GM18873 (cell line): ENCODE data around the gene DDR1.
"Not testable (repeated sequence)": the region's sequence is repeated elsewhere in the genome, so short reads cannot be mapped to it uniquely, and the experiment has no call there.

ENCODE experiments used
- ATAC-seq: cut with Tn5 transposase; IDR thresholded peaks from one replicate; pipeline ENCODE4 v1.9.1; 2021; ENCODE audit warnings: mild to moderate bottlenecking, moderate library complexity, moderate number of reproducible peaks; ENCODE audit not compliant: unreplicated experiment, low FRiP score

The DDR1 gene

DNA sequence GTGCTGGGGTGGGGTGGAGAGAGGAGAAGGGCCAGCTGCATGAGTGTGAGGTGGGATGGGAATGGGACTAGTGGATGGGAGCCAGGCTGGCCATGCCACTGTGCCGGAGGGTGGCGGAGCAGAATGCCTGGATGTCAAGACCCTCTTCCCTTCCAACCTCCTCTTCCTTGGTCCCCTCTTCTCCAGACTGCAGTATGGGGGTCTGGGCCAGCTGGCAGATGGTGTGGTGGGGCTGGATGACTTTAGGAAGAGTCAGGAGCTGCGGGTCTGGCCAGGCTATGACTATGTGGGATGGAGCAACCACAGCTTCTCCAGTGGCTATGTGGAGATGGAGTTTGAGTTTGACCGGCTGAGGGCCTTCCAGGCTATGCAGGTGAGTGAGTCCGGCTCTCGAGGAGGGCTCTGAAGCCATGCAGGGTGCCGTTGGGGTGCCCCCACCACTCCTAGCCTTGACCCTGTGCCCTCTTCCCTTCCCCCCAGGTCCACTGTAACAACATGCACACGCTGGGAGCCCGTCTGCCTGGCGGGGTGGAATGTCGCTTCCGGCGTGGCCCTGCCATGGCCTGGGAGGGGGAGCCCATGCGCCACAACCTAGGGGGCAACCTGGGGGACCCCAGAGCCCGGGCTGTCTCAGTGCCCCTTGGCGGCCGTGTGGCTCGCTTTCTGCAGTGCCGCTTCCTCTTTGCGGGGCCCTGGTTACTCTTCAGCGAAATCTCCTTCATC lies 7.7 kb downstream of the DDR1 start:
- no peak for ATAC-seq

DNA sequence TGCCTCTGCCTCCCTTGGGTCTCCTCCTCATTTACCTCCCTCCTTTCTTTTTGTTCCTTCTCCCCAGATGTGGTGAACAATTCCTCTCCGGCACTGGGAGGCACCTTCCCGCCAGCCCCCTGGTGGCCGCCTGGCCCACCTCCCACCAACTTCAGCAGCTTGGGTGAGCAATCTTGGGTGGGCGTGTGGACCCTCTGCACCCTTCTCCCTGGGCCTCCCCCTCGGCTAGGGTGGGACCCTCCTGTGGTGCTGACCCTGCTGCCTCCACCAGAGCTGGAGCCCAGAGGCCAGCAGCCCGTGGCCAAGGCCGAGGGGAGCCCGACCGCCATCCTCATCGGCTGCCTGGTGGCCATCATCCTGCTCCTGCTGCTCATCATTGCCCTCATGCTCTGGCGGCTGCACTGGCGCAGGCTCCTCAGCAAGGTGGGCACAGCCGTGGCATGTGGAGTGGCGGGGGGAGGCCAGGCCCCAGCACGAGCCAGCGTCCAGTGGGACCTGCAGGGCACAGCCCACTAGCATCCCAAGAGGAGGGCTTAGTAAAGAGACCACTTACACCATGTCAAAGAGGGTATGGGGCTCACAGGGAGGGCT lies 8.8 kb downstream of the DDR1 start:
- no peak for ATAC-seq

DNA sequence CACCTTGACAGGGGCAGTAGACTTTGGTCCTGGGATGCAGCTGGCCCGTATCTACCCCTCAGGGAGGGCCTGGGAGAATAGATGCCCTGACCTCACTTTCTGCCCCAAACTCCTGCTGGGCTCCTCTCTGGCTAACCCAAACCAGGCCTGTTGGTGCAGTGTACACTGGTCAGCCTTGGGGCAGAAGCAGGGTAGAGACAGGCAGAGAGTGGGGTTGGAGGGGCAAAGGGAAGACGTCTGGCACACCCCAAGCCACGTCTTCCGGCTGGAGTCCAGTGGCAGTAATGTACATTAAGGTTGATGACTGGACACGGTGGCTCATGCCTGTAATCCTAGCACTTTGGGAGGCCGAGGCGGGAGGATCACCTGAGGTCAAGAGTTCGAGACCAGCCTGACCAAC lies 9.3 kb downstream of the DDR1 start:
- ATAC-seq, result no peak

DNA sequence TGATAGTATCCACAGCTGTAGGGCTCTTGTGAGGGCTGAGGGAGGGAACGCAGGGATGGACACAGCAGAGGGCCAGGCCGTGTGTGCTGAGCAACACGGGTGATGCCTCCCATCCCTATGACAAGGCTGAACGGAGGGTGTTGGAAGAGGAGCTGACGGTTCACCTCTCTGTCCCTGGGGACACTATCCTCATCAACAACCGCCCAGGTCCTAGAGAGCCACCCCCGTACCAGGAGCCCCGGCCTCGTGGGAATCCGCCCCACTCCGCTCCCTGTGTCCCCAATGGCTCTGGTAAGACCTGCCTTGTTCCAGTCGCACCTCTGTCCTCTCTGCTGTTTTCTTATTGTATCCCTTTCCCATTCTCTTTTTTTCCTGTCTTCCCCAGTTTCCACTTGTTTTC lies 10.1 kb downstream of the DDR1 start:
- ATAC-seq, result no peak

DNA sequence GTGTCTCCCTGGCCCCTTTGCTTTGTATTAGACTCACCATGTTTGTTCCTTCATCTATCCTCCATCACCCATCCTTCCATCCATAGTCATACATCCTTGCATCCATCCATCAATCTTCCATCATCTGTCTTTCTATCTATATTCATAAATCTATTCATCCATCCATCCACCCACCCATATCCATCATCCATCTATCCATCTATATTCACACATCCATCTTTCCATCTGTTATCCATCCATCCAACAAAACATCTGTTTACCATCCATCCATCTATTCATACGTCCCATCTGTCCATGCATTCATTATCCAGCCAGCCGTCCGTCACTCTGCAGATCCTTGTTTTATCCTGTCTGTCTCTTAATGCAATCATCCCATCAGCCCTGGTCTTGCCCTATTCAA lies 10.6 kb downstream of the DDR1 start:
- ATAC-seq, result no peak

DNA sequence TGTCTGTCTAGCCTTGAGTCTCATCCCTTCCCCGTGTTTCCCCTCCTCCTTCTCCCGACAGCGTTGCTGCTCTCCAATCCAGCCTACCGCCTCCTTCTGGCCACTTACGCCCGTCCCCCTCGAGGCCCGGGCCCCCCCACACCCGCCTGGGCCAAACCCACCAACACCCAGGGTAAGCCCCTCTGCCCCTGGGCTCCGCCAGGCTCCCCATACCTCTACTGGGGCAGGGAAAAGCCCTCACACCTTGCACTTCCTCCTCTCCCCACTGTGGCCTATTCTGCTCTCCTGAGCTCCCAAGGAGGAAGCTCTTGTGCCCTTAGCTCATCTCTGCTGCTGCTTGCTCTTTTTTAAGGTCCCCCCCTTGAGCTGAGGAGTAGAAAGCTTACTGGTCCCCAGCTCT lies 11.0 kb downstream of the DDR1 start:
- ATAC-seq, result no peak

DNA sequence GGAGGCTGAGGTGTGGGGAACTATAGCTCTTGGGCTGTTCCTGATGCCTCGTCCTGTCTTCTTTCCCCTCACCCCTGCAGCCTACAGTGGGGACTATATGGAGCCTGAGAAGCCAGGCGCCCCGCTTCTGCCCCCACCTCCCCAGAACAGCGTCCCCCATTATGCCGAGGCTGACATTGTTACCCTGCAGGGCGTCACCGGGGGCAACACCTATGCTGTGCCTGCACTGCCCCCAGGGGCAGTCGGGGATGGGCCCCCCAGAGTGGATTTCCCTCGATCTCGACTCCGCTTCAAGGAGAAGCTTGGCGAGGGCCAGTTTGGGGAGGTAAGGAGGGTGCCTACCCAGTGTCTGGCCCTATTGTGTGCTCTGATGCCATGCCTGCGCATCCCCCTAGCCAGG lies 12.2 kb downstream of the DDR1 start:
- ATAC-seq, result no peak

DNA sequence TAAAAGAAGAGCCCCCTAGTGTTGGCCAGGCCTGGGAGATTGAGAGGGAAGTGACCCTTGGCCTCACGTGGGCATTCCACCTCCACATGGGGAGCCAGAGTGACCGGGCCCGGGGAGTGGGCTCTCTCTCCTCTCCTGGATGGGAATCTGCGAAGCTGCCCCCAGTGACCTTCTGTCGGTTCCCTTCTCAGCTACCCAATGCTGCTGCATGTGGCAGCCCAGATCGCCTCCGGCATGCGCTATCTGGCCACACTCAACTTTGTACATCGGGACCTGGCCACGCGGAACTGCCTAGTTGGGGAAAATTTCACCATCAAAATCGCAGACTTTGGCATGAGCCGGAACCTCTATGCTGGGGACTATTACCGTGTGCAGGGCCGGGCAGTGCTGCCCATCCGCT lies 13.6 kb downstream of the DDR1 start:
- no peak for ATAC-seq

DNA sequence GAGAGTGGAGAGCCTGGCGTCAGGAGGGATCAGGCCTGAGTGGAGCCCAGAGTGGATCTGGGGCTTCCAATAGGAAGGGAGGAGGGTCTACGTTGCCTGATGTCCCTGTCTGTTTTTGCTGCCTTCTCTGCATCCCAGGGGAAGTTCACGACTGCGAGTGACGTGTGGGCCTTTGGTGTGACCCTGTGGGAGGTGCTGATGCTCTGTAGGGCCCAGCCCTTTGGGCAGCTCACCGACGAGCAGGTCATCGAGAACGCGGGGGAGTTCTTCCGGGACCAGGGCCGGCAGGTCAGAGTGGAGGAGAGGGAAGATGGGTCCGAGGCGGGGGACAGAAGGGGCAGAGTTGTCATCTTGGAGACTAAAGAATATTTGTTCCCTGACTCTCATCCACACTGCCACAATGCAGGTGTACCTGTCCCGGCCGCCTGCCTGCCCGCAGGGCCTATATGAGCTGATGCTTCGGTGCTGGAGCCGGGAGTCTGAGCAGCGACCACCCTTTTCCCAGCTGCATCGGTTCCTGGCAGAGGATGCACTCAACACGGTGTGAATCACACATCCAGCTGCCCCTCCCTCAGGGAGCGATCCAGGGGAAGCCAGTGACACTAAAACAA lies 14.5 kb downstream of the DDR1 start:
- ATAC-seq, result no peak

DNA sequence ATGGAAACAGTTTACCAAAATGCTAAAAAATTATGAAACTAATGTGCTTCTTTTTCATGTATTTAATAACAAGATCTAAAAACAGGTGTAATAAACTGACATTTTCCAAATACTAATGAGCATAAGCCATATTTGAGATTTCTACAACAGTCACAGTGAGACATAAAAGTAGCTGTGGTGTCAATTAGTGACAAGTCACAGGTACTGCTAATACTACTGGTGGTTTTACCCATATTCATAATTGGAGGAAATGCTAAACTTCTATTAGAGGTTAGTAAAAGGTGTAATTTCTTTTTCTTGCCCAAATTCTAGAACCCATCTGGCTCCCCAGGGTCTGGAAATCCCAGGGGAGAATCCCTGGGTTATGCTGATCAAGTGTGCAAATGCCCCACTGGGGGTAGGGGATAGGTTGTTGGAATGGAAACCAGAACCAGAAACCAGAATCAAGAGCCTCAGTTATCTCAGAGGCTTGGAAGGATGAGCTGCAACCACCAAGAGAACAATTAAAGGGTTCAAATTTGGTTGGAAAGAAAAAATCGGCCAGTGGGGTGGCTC lies 16.6 kb downstream of the DDR1 start:
- no peak for ATAC-seq

DNA sequence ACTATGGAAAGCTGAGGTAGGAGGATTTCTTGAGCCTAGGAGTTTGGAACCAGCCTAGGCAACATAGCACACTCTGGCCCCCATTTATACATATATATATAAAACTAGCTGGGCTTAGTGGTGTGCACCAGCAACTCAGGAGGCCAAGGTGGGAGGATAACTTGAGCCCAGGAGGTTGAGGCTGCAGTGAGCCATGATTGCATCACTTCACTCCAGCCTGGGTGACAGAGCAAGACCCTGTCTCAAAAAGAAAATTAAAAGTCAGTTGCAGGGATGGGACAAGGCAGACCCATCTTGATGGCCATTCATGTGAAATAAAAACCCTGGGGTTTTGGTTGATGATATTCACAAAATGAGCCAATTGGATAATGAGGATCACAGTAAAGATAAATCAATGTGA lies 17.1 kb downstream of the DDR1 start:
- ATAC-seq, result no peak

DNA sequence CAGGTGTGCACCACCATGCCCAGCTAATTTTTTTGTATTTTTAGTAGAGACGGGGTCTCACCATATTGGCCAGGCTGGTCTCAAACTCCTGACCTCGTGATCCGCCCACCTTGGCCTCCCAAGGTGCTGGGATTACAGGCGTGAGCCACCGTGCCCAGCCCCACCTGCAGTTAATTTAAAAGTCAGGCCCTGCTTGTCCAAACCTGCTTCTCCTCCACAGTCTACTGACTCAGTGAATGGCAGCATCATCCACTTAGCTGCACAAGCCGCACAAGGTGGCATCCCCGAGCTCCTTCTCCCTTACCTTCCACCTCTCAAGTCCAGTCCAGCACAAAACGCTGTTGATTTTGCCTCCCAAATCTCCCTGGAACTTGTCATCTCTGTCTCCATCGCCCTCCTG lies 17.9 kb downstream of the DDR1 start:
- not testable (repeated sequence) for ATAC-seq

DNA sequence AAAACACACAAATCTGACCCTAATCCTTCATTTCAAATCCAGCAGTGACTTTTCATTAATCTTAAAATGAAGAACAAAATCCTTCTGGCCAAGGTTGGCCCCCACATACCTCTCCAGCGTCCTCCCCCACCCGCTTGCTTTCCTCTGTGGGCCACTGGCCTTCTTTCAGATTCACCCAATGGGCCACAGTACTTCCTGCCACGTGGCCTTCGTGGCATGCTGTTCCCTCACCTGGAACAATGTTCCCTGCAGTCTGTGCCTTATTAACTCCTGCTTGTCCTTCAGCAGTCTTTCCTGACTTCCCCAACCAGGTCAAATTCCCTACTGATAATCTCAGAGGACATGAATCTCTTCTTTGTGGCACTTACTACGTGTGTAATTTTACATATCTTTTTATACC lies 18.4 kb downstream of the DDR1 start:
- no peak for ATAC-seq

DNA sequence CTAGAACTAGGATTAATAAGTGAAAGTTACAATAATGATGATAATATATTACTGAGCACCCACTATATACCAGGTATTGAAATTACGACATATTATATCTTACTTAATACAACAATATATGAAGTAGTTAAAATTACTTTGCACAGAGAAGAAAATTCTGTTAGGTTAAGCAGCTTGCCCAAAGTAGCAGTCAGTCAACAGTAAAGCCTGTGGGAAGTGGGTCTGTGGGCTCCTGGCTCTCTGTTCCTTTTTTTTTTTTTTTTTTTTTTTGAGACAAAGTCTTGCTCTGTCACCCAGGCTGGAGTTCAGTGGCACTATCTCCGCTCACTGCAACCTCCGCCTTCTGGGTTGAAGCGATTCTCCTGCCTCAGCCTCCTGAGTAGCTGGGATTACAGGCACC lies 18.9 kb downstream of the DDR1 start:
- no peak for ATAC-seq

DNA sequence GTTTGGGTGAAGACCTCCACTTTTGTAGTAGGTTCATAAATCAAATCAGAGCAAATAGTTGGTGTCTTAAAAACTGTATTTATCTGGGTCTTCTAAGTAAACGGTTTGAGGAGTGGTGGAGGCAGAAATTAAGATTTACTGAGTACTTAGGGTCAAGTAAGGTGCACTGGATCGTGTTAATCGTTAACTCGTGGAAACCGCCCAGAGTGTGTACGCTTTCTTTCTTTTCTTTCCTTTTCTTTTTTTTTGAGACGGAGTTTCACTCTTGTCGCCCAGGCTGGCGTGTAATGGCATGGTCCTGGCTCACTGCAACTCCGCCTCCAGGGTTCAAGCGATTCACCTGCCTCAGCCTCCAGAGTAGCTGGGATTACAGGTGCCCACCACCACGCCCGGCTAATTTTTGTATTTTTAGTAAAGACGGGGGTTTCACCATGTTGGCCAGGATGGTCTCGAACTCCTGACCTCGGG lies 23.0 kb downstream of the DDR1 start:
- ATAC-seq, result not testable (repeated sequence)

DNA sequence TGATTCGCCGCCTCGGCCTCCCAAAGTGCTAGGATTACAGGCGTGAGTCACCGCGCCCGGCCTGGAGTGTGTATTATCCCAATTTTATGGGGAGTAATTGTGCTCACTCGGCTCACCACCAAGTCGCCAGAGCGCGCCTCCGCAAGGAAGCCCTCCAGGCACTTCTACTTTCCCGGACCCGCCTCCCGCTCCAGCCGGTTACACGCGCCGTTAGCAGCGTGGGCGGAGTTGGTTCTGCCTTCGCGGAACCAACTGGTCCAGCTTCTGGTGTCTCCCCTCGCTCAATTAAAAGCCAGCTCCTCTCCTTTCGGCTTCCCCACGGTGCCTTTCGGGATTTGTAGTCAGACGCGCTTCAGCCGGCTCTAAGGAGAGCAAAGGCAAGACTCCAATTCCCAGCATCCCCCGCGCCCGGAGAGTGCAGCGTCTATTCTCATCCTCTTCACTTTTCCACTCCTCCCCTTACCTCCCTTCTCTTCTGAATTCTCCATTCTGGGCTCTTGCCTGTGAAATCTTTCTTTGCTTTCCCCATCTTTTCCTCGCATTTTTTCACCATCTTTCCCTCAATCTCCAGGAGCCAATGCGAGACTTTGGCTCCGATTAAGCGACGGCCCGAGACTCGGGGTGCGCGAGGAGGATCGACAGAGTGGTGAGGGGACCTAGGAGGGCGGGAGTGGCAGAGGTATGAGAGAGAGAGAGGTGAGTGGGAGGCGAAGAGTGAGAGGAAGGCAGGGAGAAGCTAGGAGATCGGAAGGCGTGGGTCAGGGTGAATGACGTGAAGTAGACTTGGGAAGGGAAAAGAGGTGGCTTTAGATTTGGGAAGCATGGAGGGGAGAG lies 23.7 kb downstream of the DDR1 start, which contains the start of gene GTF2H4:
TSS of gene GTF2H4 (plus strand) at position 450 of the 834 bp plus-strand sequence.
- peak; percentile 89 for ATAC-seq

DNA sequence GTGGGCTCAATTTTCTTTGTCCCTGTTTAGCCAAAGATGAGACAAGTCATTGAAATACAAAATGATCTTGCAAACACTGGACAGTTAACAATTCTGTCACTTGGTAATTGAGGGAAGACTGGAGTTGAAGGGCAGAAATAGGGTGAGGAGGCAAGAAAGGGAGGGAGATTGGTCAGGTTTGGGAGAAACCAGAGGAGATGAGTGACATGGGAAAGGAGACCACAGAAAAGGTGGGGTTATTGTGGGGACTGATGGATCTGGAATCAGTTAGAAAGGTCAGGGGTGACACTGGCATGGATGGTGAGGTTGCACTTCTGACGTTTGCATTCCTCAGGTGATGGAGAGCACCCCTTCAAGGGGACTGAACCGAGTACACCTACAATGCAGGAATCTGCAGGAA lies 24.4 kb downstream of the DDR1 start:
- ATAC-seq, result no peak

DNA sequence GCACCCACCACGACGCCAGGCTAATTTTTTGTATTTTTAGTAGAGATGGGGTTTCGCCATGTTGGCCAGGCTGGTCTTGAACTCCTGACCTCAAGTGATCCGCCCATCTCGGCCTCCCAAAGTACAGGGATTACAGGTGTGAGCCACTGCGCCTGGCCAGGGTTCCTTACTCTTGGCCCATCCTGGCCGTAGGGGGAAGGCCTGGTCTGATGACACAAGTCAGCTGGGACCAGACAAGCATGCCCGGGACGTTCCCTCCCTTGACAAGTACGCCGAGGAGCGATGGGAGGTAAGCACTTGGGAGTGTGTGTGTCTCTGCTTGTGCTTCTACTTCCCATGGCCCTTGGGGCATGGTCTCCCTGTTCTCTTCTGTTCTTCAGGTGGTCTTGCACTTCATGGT lies 26.2 kb downstream of the DDR1 start:
- not testable (repeated sequence) for ATAC-seq

DNA sequence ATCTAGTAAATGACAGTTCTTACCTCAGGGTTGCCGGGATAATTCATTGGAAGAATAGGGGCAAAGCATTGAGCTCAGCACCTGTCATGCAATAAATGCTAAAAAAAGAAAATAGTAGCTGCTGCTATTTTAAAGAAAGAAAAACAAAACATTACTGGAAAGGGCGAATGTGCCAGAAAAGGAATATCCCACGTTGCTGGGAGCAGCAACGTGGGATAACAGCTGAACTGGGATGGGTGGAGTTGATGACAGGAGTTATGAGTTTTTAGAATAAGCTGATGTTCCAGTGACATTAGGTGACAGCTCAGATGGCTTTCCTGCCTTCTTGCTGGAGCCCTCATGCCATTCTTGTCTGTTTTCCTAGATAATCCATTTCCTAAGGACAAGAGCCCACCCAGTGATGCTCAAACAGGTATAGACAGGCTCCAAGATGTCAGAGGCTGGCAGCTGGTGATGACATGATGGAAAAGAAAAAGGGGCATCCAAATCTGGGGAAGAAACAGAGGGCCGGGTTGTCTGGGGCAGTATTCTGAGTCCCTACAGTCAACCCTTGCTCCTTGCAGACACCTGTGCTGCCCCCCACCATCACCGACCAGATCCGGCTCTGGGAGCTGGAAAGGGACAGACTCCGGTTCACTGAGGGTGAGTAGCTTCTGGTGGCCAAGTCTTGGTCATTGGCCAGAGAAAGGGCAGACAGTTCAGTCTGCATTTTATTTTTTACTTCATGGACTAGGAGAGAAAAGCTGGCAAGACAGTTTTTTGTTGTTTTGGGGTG lies 28.6 kb downstream of the DDR1 start:
- ATAC-seq, result no peak

DNA sequence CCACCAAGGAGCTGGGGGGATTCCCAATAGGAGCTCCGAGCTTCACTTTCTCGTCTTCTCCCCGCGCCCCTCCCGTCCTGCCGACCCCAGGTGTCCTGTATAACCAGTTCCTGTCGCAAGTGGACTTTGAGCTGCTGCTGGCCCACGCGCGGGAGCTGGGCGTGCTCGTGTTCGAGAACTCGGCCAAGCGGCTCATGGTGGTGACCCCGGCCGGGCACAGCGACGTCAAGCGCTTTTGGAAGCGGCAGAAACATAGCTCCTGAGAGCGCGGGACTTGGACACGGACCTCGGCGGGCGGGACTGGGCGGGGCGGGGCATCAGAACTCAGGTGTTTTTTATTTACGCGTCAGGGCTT lies 29.4 kb downstream of the DDR1 start:
- ATAC-seq, result no peak
